Measurements from ENCODE around the gene ZC2HC1B.

GRCh38 chr6:143955971-143956370 lies 91.7 kb downstream of the ZC2HC1B start:
- TF ChIP-seq CTCF (IDR thresholded peaks at IDR 0.05; ENCODE audit: poor library complexity) (no peak), EZH2 (IDR thresholded peaks at IDR 0.05; ENCODE audit: borderline replicate concordance) (no peak)
